ENCODE measurements around the gene KAT14. TPM values are rescaled to one million over a fixed set of nuclear protein-coding genes. Genes with fewer than 3 reads are reported as not detected.

Gene KAT14
- total RNA-seq, 1 experiment from 2014 or later, result 24.1 TPM

DNA sequence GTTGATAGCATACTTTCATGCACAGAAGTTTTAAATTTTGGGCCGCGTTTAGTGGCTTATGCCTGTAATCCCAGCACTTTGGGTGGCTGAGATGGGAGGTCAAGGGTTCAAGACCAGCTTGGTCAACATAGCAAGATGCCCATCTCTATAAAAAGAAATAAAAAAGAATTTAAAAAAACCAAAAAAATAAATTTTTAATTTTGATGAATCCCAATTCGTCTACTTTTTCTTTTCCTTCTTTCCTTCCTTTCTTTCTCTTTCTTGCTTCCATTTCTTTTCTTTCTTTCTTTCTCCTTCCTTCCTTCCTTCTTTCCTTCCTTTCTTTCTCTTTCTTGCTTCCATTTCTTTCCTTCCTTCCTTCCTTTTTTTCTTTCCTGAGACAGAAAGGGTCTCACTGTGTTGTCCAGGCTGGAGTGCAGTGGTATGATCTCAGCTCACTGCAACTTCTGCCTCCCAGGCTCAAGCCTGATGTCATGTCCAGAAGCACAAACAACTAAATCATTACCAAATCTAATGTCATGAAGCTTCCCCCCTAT lies 95.8 kb downstream of the KAT14 start (continued):
- TF ChIP-seq, protein P1, sequence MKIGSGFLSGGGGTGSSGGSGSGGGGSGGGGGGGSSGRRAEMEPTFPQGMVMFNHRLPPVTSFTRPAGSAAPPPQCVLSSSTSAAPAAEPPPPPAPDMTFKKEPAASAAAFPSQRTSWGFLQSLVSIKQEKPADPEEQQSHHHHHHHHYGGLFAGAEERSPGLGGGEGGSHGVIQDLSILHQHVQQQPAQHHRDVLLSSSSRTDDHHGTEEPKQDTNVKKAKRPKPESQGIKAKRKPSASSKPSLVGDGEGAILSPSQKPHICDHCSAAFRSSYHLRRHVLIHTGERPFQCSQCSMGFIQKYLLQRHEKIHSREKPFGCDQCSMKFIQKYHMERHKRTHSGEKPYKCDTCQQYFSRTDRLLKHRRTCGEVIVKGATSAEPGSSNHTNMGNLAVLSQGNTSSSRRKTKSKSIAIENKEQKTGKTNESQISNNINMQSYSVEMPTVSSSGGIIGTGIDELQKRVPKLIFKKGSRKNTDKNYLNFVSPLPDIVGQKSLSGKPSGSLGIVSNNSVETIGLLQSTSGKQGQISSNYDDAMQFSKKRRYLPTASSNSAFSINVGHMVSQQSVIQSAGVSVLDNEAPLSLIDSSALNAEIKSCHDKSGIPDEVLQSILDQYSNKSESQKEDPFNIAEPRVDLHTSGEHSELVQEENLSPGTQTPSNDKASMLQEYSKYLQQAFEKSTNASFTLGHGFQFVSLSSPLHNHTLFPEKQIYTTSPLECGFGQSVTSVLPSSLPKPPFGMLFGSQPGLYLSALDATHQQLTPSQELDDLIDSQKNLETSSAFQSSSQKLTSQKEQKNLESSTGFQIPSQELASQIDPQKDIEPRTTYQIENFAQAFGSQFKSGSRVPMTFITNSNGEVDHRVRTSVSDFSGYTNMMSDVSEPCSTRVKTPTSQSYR (CRISPR knock-in tag; IDR thresholded peaks at IDR 0.05), result no peak
- TF ChIP-seq EMX1 (CRISPR knock-in tag; IDR thresholded peaks at IDR 0.05), result no peak

Other genes starting within 250 kb of the KAT14 start
- 172 to 192 TPM (median 173 TPM) in 3 replicates for gene SNX5, start 169.1 kb upstream of the KAT14 start, total RNA-seq (2021)
- 55.0 to 59.2 TPM (median 56.0 TPM) in 3 replicates for gene MGME1, start 168.8 kb upstream of the KAT14 start, total RNA-seq (2021)
- 9.8 to 11.0 TPM (median 10.4 TPM) in 3 replicates for gene OVOL2, start 79.9 kb upstream of the KAT14 start, total RNA-seq (2021)
- gene PET117, start within 50 bp of the KAT14 start, total RNA-seq (2021), result 21.6 to 25.7 TPM (median 23.0 TPM) in 3 replicates
- 13.9 to 16.2 TPM (median 14.7 TPM) in 3 replicates for gene ZNF133, start 150.7 kb downstream of the KAT14 start, total RNA-seq (2021)